GM23338 (cell line): Measurements from ENCODE around the gene CEP57. TPM values are rescaled to one million over a fixed set of nuclear protein-coding genes. Genes with fewer than 3 reads are reported as not detected.
"Not testable (repeated sequence)": the region's sequence is repeated elsewhere in the genome, so short reads cannot be mapped to it uniquely, and the experiment has no call there.

Experiments used
- ATAC-seq: fragments of 200-7000 bp; cut with Tn5 transposase; 3 replicates; pipeline ENCODE4 v1.9.1; 2020
- DNase-seq: peaks from one replicate; pipeline ENCODE4 v3.0.0-alpha.2; 2015; ENCODE audit warnings: low spot score
- H2AFZ ChIP-seq: fragments of 200-600 bp; sonication (generic); 2 replicates; pipeline ENCODE4 v1.8.0; 2016; ENCODE audit warnings: antibody characterized with exemption, mild to moderate bottlenecking, moderate library complexity
- H3F3A ChIP-seq: fragments of 200-600 bp; sonication (generic); replicated peaks from 2 replicates; pipeline ENCODE4 v1.8.0; 2017; ENCODE audit warnings: antibody characterized with exemption, mixed run types, low read depth
- H3K27ac ChIP-seq: fragments of 200-600 bp; sonication (generic); 2 replicates; pipeline ENCODE4 v1.6.1; 2016; ENCODE audit warnings: low read depth
- H3K27me3 ChIP-seq: fragments of 200-600 bp; sonication (generic); 2 replicates; pipeline ENCODE4 v1.8.0; 2016; ENCODE audit warnings: mild to moderate bottlenecking, mixed run types, moderate library complexity; ENCODE audit not compliant: insufficient read depth
- H3K36me3 ChIP-seq: fragments of 200-600 bp; sonication (generic); 2 replicates; pipeline ENCODE4 v1.8.0; 2016; ENCODE audit warnings: mild to moderate bottlenecking; ENCODE audit not compliant: insufficient read depth
- H3K4me1 ChIP-seq: fragments of 200-600 bp; sonication (generic); 2 replicates; pipeline ENCODE4 v1.8.0; 2016; ENCODE audit warnings: mild to moderate bottlenecking, moderate library complexity; ENCODE audit not compliant: insufficient read depth
- H3K4me2 ChIP-seq: fragments of 200-600 bp; sonication (generic); 2 replicates; pipeline ENCODE4 v1.7.1; 2017; ENCODE audit warnings: mixed run types
- H3K4me3 ChIP-seq: fragments of 200-600 bp; sonication (generic); 2 replicates; pipeline ENCODE4 v1.6.1; 2016; ENCODE audit warnings: mixed run types
- H3K79me2 ChIP-seq: fragments of 200-600 bp; sonication (generic); replicated peaks from 2 replicates; pipeline ENCODE4 v1.8.0; 2017; ENCODE audit warnings: mild to moderate bottlenecking; ENCODE audit not compliant: insufficient read depth
- H3K9me2 ChIP-seq: fragments of 200-600 bp; sonication (generic); 2 replicates; pipeline ENCODE4 v1.8.0; 2017; ENCODE audit not compliant: insufficient read depth
- H4K20me1 ChIP-seq: fragments of 200-600 bp; sonication (generic); replicated peaks from 2 replicates; pipeline ENCODE4 v1.8.0; 2017; ENCODE audit warnings: mild to moderate bottlenecking; ENCODE audit not compliant: insufficient read depth
- H3K27ac Mint-ChIP-seq: 2 replicates; pipeline ENCODE4 v1.8.0; 2020; ENCODE audit warnings: inconsistent platforms, mild to moderate bottlenecking, moderate library complexity, mixed read lengths
- H3K27me3 Mint-ChIP-seq: 3 replicates; pipeline ENCODE4 v1.8.0; 2022; ENCODE audit warnings: low read depth, mild to moderate bottlenecking, moderate library complexity, mixed read lengths, inconsistent platforms; ENCODE audit not compliant: insufficient read depth, poor library complexity
- H3K36me3 Mint-ChIP-seq: 3 replicates; pipeline ENCODE4 v1.8.0; 2021; ENCODE audit warnings: low read depth, mild to moderate bottlenecking, inconsistent platforms, moderate library complexity, mixed read lengths
- H3K4me1 Mint-ChIP-seq: 3 replicates; pipeline ENCODE4 v1.8.0; 2020; ENCODE audit warnings: mild to moderate bottlenecking, inconsistent platforms, mixed read lengths
- H3K4me3 Mint-ChIP-seq: 3 replicates; pipeline ENCODE4 v1.8.0; 2021; ENCODE audit warnings: moderate library complexity, mild to moderate bottlenecking, inconsistent platforms, mixed read lengths
- H3K9me3 Mint-ChIP-seq: 3 replicates; pipeline ENCODE4 v1.8.0; 2020; ENCODE audit warnings: moderate library complexity, mild to moderate bottlenecking, inconsistent platforms, mixed read lengths
- CREB1 ChIP-seq: fragments of 250-450 bp; sonication (Bioruptor Pico); IDR thresholded peaks from 2 replicates; pipeline ENCODE4 v1.5.0; 2020; ENCODE audit warnings: low read depth, mild to moderate bottlenecking, moderate library complexity
- EZH2 ChIP-seq: fragments of 200-600 bp; sonication (generic); IDR thresholded peaks from one replicate; pipeline ENCODE4 v1.8.0; 2017; ENCODE audit warnings: antibody characterized with exemption, mild to moderate bottlenecking, low read depth; ENCODE audit not compliant: unreplicated experiment
- EZH2phosphoT487 ChIP-seq: fragments of 200-600 bp; sonication (generic); IDR thresholded peaks from one replicate; pipeline ENCODE4 v1.8.1; 2018; ENCODE audit warnings: antibody characterized with exemption; ENCODE audit not compliant: unreplicated experiment
- NANOG ChIP-seq: IDR thresholded peaks from 2 replicates; pipeline ENCODE4 v1.6.1; 2016; ENCODE audit warnings: antibody characterized with exemption, borderline replicate concordance
- STAT1 ChIP-seq: IDR thresholded peaks from one replicate; pipeline ENCODE4 v1.6.1; 2016; ENCODE audit warnings: antibody characterized with exemption; ENCODE audit not compliant: unreplicated experiment
- ZNF114 ChIP-seq: fragments of 250-450 bp; sonication (Bioruptor Pico); IDR thresholded peaks from 2 replicates; pipeline ENCODE4 v1.5.0; 2020; ENCODE audit warnings: mild to moderate bottlenecking, moderate library complexity
- polyA plus RNA-seq: library from polyadenylated mRNA; unstranded; fragments of >200 nt; fragmentation: Nextera tagmentation; extraction: Ambion mirVana; gene quantifications from 2 replicates; pipeline ENCODE4 v1.2.1, GENCODE V29; 2016
- total RNA-seq: library from RNA; depleted of rRNA; stranded (reverse); fragments of >200 nt; shearing (Covaris generic); gene quantifications from 2 replicates; pipeline ENCODE4 v1.2.3, GENCODE V29; 2014
- TF ChIP-seq, protein P1 (sequence below): IDR thresholded peaks from 2 replicates; pipeline ENCODE4 v1.6.1; 2016; ENCODE audit warnings: antibody characterized with exemption
- TF ChIP-seq, protein P2 (sequence below): IDR thresholded peaks from one replicate; pipeline ENCODE4 v1.6.1; 2018; ENCODE audit warnings: antibody characterized with exemption; ENCODE audit not compliant: unreplicated experiment

CEP57 gene
- total and polyA plus RNA-seq, 2 experiments from 2014 or later, result 76.2 to 124 TPM

DNA sequence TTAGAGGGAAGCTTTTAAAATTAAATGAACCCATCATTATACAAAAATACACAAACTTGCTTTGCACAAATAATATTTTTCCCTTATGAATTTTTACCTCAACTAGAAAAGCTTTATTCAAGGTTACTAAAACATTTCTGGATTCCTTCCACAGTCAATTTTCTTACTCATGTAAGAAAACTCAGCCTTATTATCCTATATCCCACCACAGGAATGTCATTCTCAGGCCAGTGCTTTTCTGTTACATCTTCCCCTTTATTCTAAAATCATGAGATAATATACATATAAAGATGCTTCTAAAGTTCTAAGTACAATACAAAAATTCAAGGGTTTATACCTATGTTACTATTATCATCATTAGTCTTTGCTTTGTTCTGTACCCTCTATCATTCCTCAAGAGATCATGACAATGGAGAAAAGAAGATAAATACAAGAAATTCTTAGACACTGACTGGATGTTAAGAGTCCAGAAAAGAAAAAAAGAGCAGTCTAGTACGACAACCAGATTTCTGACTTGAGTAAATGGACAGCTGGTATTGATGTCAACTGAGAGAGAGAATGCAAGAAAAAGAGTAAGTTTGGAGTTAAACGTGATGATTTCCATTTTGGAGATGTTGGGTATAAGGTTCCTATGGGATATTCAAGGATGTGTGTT lies 73.3 kb downstream of the CEP57 start:
- H3K4me1 Mint-ChIP-seq, result peaks cover 5% of the 10 kb centered on the region; the same call in 2 of the 3 replicates
- no peak for DNase-seq
- no peak for ATAC-seq
- peaks cover 10% of the 10 kb centered on the region for H3K36me3 Mint-ChIP-seq
- no peaks in the 10 kb centered on the region for H3K9me3 Mint-ChIP-seq
- Histone ChIP-seq H3K27ac (no peak overlapping the region), H3K4me2 (no peak overlapping the region), H3K4me3 (no peak overlapping the region), H2AFZ (no peak overlapping the region), H3K4me1 (no peaks in the 10 kb centered on the region), H3K27me3 (no peaks in the 10 kb centered on the region), H3K36me3 (no peaks in the 10 kb centered on the region), H3F3A (no peaks in the 10 kb centered on the region), H3K9me2 (no peaks in the 10 kb centered on the region), H4K20me1 (no peaks in the 10 kb centered on the region; the same call in 1 of the 2 replicates), H3K79me2 (no peaks in the 10 kb centered on the region)
- H3K27ac Mint-ChIP-seq, result no peak overlapping the region
- TF ChIP-seq ZNF114 (CRISPR knock-in tag), result no peak
- TF ChIP-seq, protein P1, sequence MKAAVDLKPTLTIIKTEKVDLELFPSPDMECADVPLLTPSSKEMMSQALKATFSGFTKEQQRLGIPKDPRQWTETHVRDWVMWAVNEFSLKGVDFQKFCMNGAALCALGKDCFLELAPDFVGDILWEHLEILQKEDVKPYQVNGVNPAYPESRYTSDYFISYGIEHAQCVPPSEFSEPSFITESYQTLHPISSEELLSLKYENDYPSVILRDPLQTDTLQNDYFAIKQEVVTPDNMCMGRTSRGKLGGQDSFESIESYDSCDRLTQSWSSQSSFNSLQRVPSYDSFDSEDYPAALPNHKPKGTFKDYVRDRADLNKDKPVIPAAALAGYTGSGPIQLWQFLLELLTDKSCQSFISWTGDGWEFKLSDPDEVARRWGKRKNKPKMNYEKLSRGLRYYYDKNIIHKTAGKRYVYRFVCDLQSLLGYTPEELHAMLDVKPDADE, result no peak
- no peak for TF ChIP-seq EZH2phosphoT487
- TF ChIP-seq NANOG, result no peak
- TF ChIP-seq STAT1, result no peak
- TF ChIP-seq, protein P2, sequence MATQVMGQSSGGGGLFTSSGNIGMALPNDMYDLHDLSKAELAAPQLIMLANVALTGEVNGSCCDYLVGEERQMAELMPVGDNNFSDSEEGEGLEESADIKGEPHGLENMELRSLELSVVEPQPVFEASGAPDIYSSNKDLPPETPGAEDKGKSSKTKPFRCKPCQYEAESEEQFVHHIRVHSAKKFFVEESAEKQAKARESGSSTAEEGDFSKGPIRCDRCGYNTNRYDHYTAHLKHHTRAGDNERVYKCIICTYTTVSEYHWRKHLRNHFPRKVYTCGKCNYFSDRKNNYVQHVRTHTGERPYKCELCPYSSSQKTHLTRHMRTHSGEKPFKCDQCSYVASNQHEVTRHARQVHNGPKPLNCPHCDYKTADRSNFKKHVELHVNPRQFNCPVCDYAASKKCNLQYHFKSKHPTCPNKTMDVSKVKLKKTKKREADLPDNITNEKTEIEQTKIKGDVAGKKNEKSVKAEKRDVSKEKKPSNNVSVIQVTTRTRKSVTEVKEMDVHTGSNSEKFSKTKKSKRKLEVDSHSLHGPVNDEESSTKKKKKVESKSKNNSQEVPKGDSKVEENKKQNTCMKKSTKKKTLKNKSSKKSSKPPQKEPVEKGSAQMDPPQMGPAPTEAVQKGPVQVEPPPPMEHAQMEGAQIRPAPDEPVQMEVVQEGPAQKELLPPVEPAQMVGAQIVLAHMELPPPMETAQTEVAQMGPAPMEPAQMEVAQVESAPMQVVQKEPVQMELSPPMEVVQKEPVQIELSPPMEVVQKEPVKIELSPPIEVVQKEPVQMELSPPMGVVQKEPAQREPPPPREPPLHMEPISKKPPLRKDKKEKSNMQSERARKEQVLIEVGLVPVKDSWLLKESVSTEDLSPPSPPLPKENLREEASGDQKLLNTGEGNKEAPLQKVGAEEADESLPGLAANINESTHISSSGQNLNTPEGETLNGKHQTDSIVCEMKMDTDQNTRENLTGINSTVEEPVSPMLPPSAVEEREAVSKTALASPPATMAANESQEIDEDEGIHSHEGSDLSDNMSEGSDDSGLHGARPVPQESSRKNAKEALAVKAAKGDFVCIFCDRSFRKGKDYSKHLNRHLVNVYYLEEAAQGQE, result no peak
- no peak for TF ChIP-seq EZH2
- no peaks in the 10 kb centered on the region for H3K27me3 Mint-ChIP-seq
- H3K4me3 Mint-ChIP-seq, result no peak overlapping the region

DNA sequence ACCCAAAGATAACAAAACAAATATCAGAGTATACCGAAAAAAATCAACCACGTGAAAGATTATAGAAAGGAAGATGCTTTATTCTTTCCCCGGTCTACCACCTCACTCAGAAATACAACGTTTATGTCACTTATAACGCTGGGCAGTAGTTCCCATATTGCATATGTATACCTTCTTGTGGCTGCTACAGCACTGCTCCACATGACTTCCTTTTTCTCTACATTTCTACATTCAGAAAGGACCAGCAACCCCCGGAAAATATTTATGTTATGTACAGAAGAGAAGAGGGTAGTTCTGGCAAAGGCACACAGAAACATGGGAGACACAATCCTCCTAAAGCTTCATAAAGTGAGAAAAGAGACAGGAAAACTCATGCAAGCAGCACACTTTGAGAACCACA lies 76.8 kb downstream of the CEP57 start:
- H3K36me3 ChIP-seq, result no peaks in the 10 kb centered on the region
- Mint-ChIP-seq H3K9me3 (no peaks in the 10 kb centered on the region), H3K36me3 (peaks cover 3% of the 10 kb centered on the region; the same call in 2 of the 3 replicates), H3K4me3 (no peak overlapping the region), H3K4me1 (peaks cover 5% of the 10 kb centered on the region; the same call in 2 of the 3 replicates), H3K27me3 (no peaks in the 10 kb centered on the region), H3K27ac (no peak overlapping the region)
- no peaks in the 10 kb centered on the region; the same call in 1 of the 2 replicates for H4K20me1 ChIP-seq
- H2AFZ ChIP-seq, result no peak overlapping the region
- ATAC-seq (no peak), DNase-seq (no peak)
- no peaks in the 10 kb centered on the region for H3K9me2 ChIP-seq
- H3K4me1 ChIP-seq, result no peaks in the 10 kb centered on the region
- no peak overlapping the region for H3K27ac ChIP-seq
- no peak overlapping the region for H3K4me3 ChIP-seq
- no peaks in the 10 kb centered on the region for H3F3A ChIP-seq
- no peaks in the 10 kb centered on the region for H3K27me3 ChIP-seq
- H3K4me2 ChIP-seq, result no peak overlapping the region
- no peaks in the 10 kb centered on the region for H3K79me2 ChIP-seq
- no peak for TF ChIP-seq CREB1 (CRISPR knock-in tag)

DNA sequence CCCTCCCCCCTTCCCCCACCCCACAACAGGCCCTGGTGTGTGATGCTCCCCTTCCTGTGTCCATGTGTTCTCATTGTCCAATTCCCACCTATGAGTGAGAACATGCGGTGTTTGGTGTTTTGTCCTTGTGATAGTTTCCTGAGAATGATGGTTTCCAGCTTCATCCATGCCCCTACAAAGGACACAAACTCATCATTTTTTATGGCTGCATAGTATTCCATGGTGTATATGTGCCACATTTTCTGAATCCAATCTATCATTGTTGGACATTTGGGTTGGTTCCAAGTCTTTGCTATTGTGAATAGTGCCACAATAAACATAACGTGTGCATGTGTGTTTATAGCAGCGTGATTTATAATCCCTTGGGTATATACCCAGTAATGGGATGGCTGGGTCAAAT lies 80.6 kb downstream of the CEP57 start:
- not testable (repeated sequence) for H2AFZ ChIP-seq, H3K36me3 Mint-ChIP-seq, DNase-seq, H3K4me1 ChIP-seq, H3K4me1 Mint-ChIP-seq, H3K4me3 Mint-ChIP-seq, H4K20me1 ChIP-seq, H3K27me3 Mint-ChIP-seq, H3K27ac Mint-ChIP-seq, H3K36me3 ChIP-seq, H3K9me2 ChIP-seq, ATAC-seq, H3F3A ChIP-seq, H3K27ac ChIP-seq, H3K4me2 ChIP-seq, H3K4me3 ChIP-seq, H3K27me3 ChIP-seq, H3K79me2 ChIP-seq
- peaks cover 11% of the 10 kb centered on the region for H3K9me3 Mint-ChIP-seq
